ENCODE data around the gene CTNNBL1. TPM values are rescaled to one million over a fixed set of nuclear protein-coding genes. Genes with fewer than 3 reads are reported as not detected.

The CTNNBL1 gene
- total RNA-seq, 2 donors from 2014 or later, result 65.9 to 102 TPM

Other genes starting within 250 kb of the CTNNBL1 start
- under 1 TPM; 0.19 to 0.93 TPM for gene NNAT, start 172.8 kb upstream of the CTNNBL1 start, total RNA-seq
- 10 to 100 TPM; 35.5 to 39.2 TPM for gene BLCAP, start 166.2 kb upstream of the CTNNBL1 start, total RNA-seq
- gene VSTM2L, start 209.1 kb downstream of the CTNNBL1 start, total RNA-seq, result under 1 TPM in 1 of 2 donors, not detected in 1; 0.60 TPM

Measured in activated T-cell treated with anti-CD3 and anti-CD28 coated beads, Interleukin-2, amount 50 U/mL, for 72 hours (primary cell).